OCI-LY7 (cell line): ENCODE data around the gene ERVFRD-1. TPM values are rescaled to one million over a fixed set of nuclear protein-coding genes. Genes with fewer than 3 reads are reported as not detected.

Experiments
- BruUV-seq: library from RNA; stranded (reverse); fragments of 400-500 nt; replicated peaks from 2 replicates; lab custom pipeline; 2021; lab: Mats Ljungman, UMichigan
- CTCF ChIA-PET: fragments of 300-600 bp; sonication (Branson Sonifier 250); formaldehyde crosslinking; loops from one replicate; lab custom pipeline; 2022; ENCODE audit warnings: antibody characterized with exemption; ENCODE audit not compliant: unreplicated experiment; lab: Charles Lee
- POLR2A ChIA-PET: fragments of 300-600 bp; sonication (Branson Sonifier 250); formaldehyde crosslinking; loops from one replicate; lab custom pipeline; 2022; ENCODE audit warnings: antibody characterized with exemption; lab: Charles Lee
- DNase-seq: peaks from one replicate; pipeline ENCODE4 v3.0.0-alpha.2; 2015; ENCODE audit warnings: low spot score
- H2AFZ ChIP-seq: fragments of 200-600 bp; sonication (generic), shearing (Covaris generic); 2 replicates; pipeline ENCODE4 v1.6.1; 2014; ENCODE audit warnings: mild to moderate bottlenecking, antibody characterized with exemption, low read length, moderate library complexity
- H3K27ac ChIP-seq: fragments of 200-600 bp; sonication (generic); 2 replicates; pipeline ENCODE4 v1.5.1; 2014; ENCODE audit warnings: mixed run types, low read depth, mild to moderate bottlenecking, moderate library complexity, low read length, inconsistent platforms; ENCODE audit not compliant: poor library complexity, severe bottlenecking
- H3K36me3 ChIP-seq: fragments of 200-600 bp; sonication (generic); 2 replicates; pipeline ENCODE4 v1.6.1; 2014; ENCODE audit warnings: mild to moderate bottlenecking, antibody characterized with exemption, low read length, moderate library complexity, mixed read lengths; ENCODE audit not compliant: insufficient read depth
- H3K4me1 ChIP-seq: fragments of 200-600 bp; sonication (generic); 2 replicates; pipeline ENCODE4 v1.5.1; 2014; ENCODE audit warnings: mild to moderate bottlenecking, low read length; ENCODE audit not compliant: insufficient read depth, poor library complexity, severe bottlenecking
- H3K4me2 ChIP-seq: fragments of 200-600 bp; sonication (generic); 2 replicates; pipeline ENCODE4 v1.6.1; 2014; ENCODE audit warnings: mild to moderate bottlenecking, low read length
- H3K4me3 ChIP-seq: fragments of 200-600 bp; sonication (generic); 2 replicates; pipeline ENCODE4 v1.5.1; 2014; ENCODE audit warnings: mild to moderate bottlenecking, low read depth, low read length; ENCODE audit not compliant: poor library complexity, severe bottlenecking
- H3K79me2 ChIP-seq: fragments of 200-600 bp; sonication (generic); 2 replicates; pipeline ENCODE4 v1.6.1; 2016; ENCODE audit warnings: low read depth, mild to moderate bottlenecking, low read length, moderate library complexity, mixed read lengths; ENCODE audit not compliant: insufficient read depth
- H3K9me2 ChIP-seq: fragments of 200-600 bp; sonication (generic); 2 replicates; pipeline ENCODE4 v1.6.1; 2016; ENCODE audit warnings: mild to moderate bottlenecking, low read length, mixed read lengths; ENCODE audit not compliant: insufficient read depth
- H3K9me3 ChIP-seq: fragments of 200-600 bp; sonication (generic); 2 replicates; pipeline ENCODE4 v1.6.1; 2014; ENCODE audit warnings: mild to moderate bottlenecking, mixed run types, low read length, mixed read lengths
- H4K20me1 ChIP-seq: fragments of 200-600 bp; sonication (generic); 2 replicates; pipeline ENCODE4 v1.6.1; 2014; ENCODE audit warnings: mild to moderate bottlenecking, antibody characterized with exemption, low read length, moderate library complexity, mixed read lengths; ENCODE audit not compliant: insufficient read depth
- CTCF ChIP-seq: fragments of 200-600 bp; sonication (generic); conservative IDR thresholded peaks from 2 replicates; pipeline ENCODE4 v1.5.1; 2014; ENCODE audit warnings: mild to moderate bottlenecking, antibody characterized with exemption, low read length, moderate library complexity, mixed read lengths
- EZH2phosphoT487 ChIP-seq: fragments of 200-600 bp; sonication (generic); IDR thresholded peaks from 2 replicates; pipeline ENCODE4 v1.6.1; 2018; ENCODE audit warnings: low read depth, borderline replicate concordance, mild to moderate bottlenecking, mixed run types, antibody characterized with exemption, low read length, moderate library complexity, mixed read lengths
- intact Hi-C: fragments of 100-400 bp; cut with micrococcal nuclease; formaldehyde crosslinking; loops from one replicate; pipeline ENCODE4 v1.10.0; 2022; ENCODE audit not compliant: unreplicated experiment
- total RNA-seq, 2 experiments: library from RNA; depleted of rRNA in 1 of 2; stranded (reverse); fragments of >200 nt in 1 of 2; shearing (Covaris generic) in 1 of 2; gene quantifications; 2 replicates each; pipeline ENCODE4 v1.2.3, GENCODE V29; 2014 to 2022

Gene ERVFRD-1
- total RNA-seq, 2 experiments from 2014 or later, result not detected

- Histone ChIP-seq H3K36me3 (no peaks in the 10 kb centered on the region), H2AFZ (no peak overlapping the region), H3K4me3 (no peak overlapping the region), H3K27ac (no peak overlapping the region), H4K20me1 (no peaks in the 10 kb centered on the region), H3K79me2 (no peaks in the 10 kb centered on the region), H3K4me1 (no peaks in the 10 kb centered on the region), H3K9me2 (no peaks in the 10 kb centered on the region), H3K4me2 (no peak overlapping the region), H3K9me3 (no peaks in the 10 kb centered on the region)
- no TSS peak for BruUV-seq
- ChIA-PET POLR2A (interaction anchor here (1.2 to 1.5 kb wide), 3 partner anchors 8 to 14 kb away, joined by 3 to 4 read pairs (median 4); no protein-coding TSS in a partner anchor), CTCF (no interaction called here)
- DNase-seq, result no peak
- intact Hi-C loops, result no loop called here
- TF ChIP-seq EZH2phosphoT487 (no peak), CTCF (no peak)
Observed at GRCh38 chr6:11080296-11080695, 31.2 kb downstream of the ERVFRD-1 start.

GRCh38 chr6:11078266-11078665 lies 33.3 kb downstream of the ERVFRD-1 start:
- no peaks in the 10 kb centered on the region for H3K79me2 ChIP-seq
- no peaks in the 10 kb centered on the region for H3K9me3 ChIP-seq
- no TSS peak for BruUV-seq
- H3K4me2 ChIP-seq, result no peak overlapping the region
- ChIA-PET CTCF (no interaction called here), POLR2A (interaction anchor here (0.8 kb wide), 1 partner anchor 51 kb away, joined by 3 read pairs; no protein-coding TSS in a partner anchor)
- intact Hi-C loops, result no loop called here
- no peak overlapping the region for H3K27ac ChIP-seq
- no peak for TF ChIP-seq EZH2phosphoT487
- TF ChIP-seq CTCF, result no peak
- H2AFZ ChIP-seq, result no peak overlapping the region
- no peaks in the 10 kb centered on the region for H3K4me1 ChIP-seq
- H3K4me3 ChIP-seq, result no peak overlapping the region
- no peaks in the 10 kb centered on the region for H3K36me3 ChIP-seq
- no peaks in the 10 kb centered on the region for H3K9me2 ChIP-seq
- DNase-seq, result no peak
- H4K20me1 ChIP-seq, result no peaks in the 10 kb centered on the region

- H3K36me3 ChIP-seq, result no peaks in the 10 kb centered on the region
- POLR2A ChIA-PET, result no interaction called here
- CTCF ChIA-PET, result no interaction called here
- no peak overlapping the region for H3K27ac ChIP-seq
- no peaks in the 10 kb centered on the region for H3K4me1 ChIP-seq
- intact Hi-C loops, result no loop called here
- H3K79me2 ChIP-seq, result no peaks in the 10 kb centered on the region
- DNase-seq, result no peak
- H3K4me3 ChIP-seq, result no peak overlapping the region
- no peak overlapping the region for H3K4me2 ChIP-seq
- no peaks in the 10 kb centered on the region for H4K20me1 ChIP-seq
- no peaks in the 10 kb centered on the region for H3K9me2 ChIP-seq
- H3K9me3 ChIP-seq, result no peaks in the 10 kb centered on the region
- BruUV-seq, result no TSS peak
- H2AFZ ChIP-seq, result no peak overlapping the region
- TF ChIP-seq EZH2phosphoT487 (no peak), CTCF (no peak)
Observed at GRCh38 chr6:11076540-11076939, 35.0 kb downstream of the ERVFRD-1 start.
